Measurements from ENCODE around the gene MYH7.
"Not testable (repeated sequence)": the region's sequence is repeated elsewhere in the genome, so short reads cannot be mapped to it uniquely, and the experiment has no call there.

The MYH7 gene

GRCh38 chr14:23435543-23436326, at the start of gene MYH7:
Gene MYH7, minus strand, starts transcription at chr14:23435660. Its CDS starts 1,928 bp downstream, at chr14:23433732.
- DNase-seq (ENCODE audit: low read depth, low spot score) = no peak

GRCh38 chr14:23483236-23483854, 47.9 kb upstream of the MYH7 start:
- DNase-seq (ENCODE audit: low read depth, low spot score) = no peak

- DNase-seq (ENCODE audit: low read depth, low spot score) = no peak
Observed at GRCh38 chr14:23482823-23483148, 47.3 kb upstream of the MYH7 start.

- DNase-seq (ENCODE audit: low read depth, low spot score) = no peak
Observed at GRCh38 chr14:23481979-23482822, 46.7 kb upstream of the MYH7 start.

GRCh38 chr14:23481362-23481970, 46.0 kb upstream of the MYH7 start:
- DNase-seq (ENCODE audit: low read depth, low spot score) = no peak

GRCh38 chr14:23478109-23478759, 42.8 kb upstream of the MYH7 start:
- DNase-seq (ENCODE audit: low read depth, low spot score) = peak; percentile 28

GRCh38 chr14:23470947-23471346, 35.5 kb upstream of the MYH7 start:
- DNase-seq (ENCODE audit: low read depth, low spot score) = no peak

GRCh38 chr14:23469906-23470403, 34.5 kb upstream of the MYH7 start:
- no peak for DNase-seq (ENCODE audit: low read depth, low spot score)

- DNase-seq (ENCODE audit: low read depth, low spot score) = peak; percentile 99
Observed at GRCh38 chr14:23469127-23469905, 33.9 kb upstream of the MYH7 start, which contains the start of gene NGDN. Gene NGDN, plus strand, starts transcription at chr14:23469703. Its CDS starts 13 bp downstream, at chr14:23469716.

GRCh38 chr14:23468704-23469126, 33.3 kb upstream of the MYH7 start:
- DNase-seq (ENCODE audit: low read depth, low spot score) = no peak

GRCh38 chr14:23465261-23465660, 29.8 kb upstream of the MYH7 start:
- no peak for DNase-seq (ENCODE audit: low read depth, low spot score)

- no peak for DNase-seq (ENCODE audit: low read depth, low spot score)
Observed at GRCh38 chr14:23464700-23465099, 29.2 kb upstream of the MYH7 start.

- no peak for DNase-seq (ENCODE audit: low read depth, low spot score)
Observed at GRCh38 chr14:23460960-23461359, 25.5 kb upstream of the MYH7 start.

GRCh38 chr14:23457587-23458445, 22.4 kb upstream of the MYH7 start:
- DNase-seq (ENCODE audit: low read depth, low spot score) = no peak

GRCh38 chr14:23456883-23457586, 21.6 kb upstream of the MYH7 start:
- DNase-seq (ENCODE audit: low read depth, low spot score) = not testable (repeated sequence)

- DNase-seq (ENCODE audit: low read depth, low spot score) = no peak
Observed at GRCh38 chr14:23454445-23454856, 19.0 kb upstream of the MYH7 start.

GRCh38 chr14:23452237-23452636, 16.8 kb upstream of the MYH7 start:
- DNase-seq (ENCODE audit: low read depth, low spot score) = no peak

- DNase-seq (ENCODE audit: low read depth, low spot score) = no peak
Observed at GRCh38 chr14:23450379-23450778, 14.9 kb upstream of the MYH7 start.

- no peak for DNase-seq (ENCODE audit: low read depth, low spot score)
Observed at GRCh38 chr14:23449314-23449713, 13.9 kb upstream of the MYH7 start.

Data from smooth muscle cell of the brain vasculature (primary cell).